Prostate gland (tissue), 2 donors: Measurements from ENCODE around the gene USP37.

Source experiments
- POLR2AphosphoS5 ChIP-seq: sonication (generic); formaldehyde crosslinking; IDR thresholded peaks from one replicate; pipeline ENCODE4 v1.6.1; 2017; ENCODE audit warnings: antibody characterized with exemption
- TF ChIP-seq, protein P1 (sequence below), 4 experiments: fragments of 200-600 bp in 2 of 4; fragments of 450-650 bp in 2 of 4; sonication (generic) in 2 of 4; IDR thresholded peaks; 1 replicate in 3 of 4; 2 replicates in 1 of 4; pipeline ENCODE4 v1.5.1; 2016 to 2019; ENCODE audit warnings: antibody characterized with exemption in 4 of 4, mild to moderate bottlenecking in 2 of 4, moderate library complexity in 2 of 4

- TF ChIP-seq, protein P1, sequence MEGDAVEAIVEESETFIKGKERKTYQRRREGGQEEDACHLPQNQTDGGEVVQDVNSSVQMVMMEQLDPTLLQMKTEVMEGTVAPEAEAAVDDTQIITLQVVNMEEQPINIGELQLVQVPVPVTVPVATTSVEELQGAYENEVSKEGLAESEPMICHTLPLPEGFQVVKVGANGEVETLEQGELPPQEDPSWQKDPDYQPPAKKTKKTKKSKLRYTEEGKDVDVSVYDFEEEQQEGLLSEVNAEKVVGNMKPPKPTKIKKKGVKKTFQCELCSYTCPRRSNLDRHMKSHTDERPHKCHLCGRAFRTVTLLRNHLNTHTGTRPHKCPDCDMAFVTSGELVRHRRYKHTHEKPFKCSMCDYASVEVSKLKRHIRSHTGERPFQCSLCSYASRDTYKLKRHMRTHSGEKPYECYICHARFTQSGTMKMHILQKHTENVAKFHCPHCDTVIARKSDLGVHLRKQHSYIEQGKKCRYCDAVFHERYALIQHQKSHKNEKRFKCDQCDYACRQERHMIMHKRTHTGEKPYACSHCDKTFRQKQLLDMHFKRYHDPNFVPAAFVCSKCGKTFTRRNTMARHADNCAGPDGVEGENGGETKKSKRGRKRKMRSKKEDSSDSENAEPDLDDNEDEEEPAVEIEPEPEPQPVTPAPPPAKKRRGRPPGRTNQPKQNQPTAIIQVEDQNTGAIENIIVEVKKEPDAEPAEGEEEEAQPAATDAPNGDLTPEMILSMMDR (IDR thresholded peaks at IDR 0.05): no peak
- TF ChIP-seq POLR2AphosphoS5: no peak
Observed at GRCh38 chr2:218516614-218517013, 51.5 kb downstream of the USP37 start.
